ENCODE results near the gene LRP1B. TPM values are rescaled to one million over a fixed set of nuclear protein-coding genes. Genes with fewer than 3 reads are reported as not detected.

Gene LRP1B
- total RNA-seq, 2 donors from 2014 or later, result 0.79 to 1.8 TPM

DNA sequence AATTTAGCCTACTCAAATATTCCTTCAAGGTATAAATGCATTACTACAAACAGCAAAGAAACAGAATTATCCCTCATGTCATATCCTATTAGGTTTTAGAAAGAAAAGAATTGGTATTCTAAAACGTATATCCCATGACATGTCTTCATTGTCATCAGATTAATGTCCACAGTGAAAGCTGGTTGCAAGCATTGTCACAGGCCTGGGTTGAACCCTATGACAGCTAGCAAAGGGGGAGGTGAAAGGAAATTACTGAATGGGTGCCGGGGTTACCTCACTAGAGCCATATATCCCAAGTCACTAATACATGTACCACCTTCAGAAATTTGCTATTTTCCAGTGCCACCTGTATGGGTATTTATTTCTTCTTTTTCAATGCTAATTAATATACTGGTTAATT is 1720.1 kb downstream of the LRP1B start:
- TF ChIP-seq, protein P1, sequence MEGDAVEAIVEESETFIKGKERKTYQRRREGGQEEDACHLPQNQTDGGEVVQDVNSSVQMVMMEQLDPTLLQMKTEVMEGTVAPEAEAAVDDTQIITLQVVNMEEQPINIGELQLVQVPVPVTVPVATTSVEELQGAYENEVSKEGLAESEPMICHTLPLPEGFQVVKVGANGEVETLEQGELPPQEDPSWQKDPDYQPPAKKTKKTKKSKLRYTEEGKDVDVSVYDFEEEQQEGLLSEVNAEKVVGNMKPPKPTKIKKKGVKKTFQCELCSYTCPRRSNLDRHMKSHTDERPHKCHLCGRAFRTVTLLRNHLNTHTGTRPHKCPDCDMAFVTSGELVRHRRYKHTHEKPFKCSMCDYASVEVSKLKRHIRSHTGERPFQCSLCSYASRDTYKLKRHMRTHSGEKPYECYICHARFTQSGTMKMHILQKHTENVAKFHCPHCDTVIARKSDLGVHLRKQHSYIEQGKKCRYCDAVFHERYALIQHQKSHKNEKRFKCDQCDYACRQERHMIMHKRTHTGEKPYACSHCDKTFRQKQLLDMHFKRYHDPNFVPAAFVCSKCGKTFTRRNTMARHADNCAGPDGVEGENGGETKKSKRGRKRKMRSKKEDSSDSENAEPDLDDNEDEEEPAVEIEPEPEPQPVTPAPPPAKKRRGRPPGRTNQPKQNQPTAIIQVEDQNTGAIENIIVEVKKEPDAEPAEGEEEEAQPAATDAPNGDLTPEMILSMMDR (conservative IDR thresholded peaks at IDR 0.05), result no peak
- H3K4me1 ChIP-seq (ENCODE audit: control insufficient read depth, insufficient read depth, low read length), result no peaks in the 10 kb centered on the region
- H3K9ac ChIP-seq (ENCODE audit: extremely low read depth, low read length, poor library complexity, severe bottlenecking), result no peak overlapping the region
- H3K27ac Mint-ChIP-seq, result no peak overlapping the region
- no peak overlapping the region for H3K27ac ChIP-seq (ENCODE audit: low read depth, low read length)
- H3K27me3 Mint-ChIP-seq (ENCODE audit: insufficient read depth), result no peaks in the 10 kb centered on the region
- H3K36me3 ChIP-seq (ENCODE audit: control insufficient read depth, insufficient read depth, low read length), result no peaks in the 10 kb centered on the region
- no peak overlapping the region for H3K4me3 Mint-ChIP-seq
- H3K4me1 Mint-ChIP-seq, result no peaks in the 10 kb centered on the region
- H3K9me3 ChIP-seq (ENCODE audit: control insufficient read depth, low read length), result peaks cover 4% of the 10 kb centered on the region
- H3K36me3 Mint-ChIP-seq (ENCODE audit: low read depth), result peaks cover 6% of the 10 kb centered on the region
- WGBS, 2 experiments (ENCODE audit: insufficient coverage in 1 of 2, insufficient read length in 1 of 2), result 94% methylated on average over 2 of the region's 2 CpGs; no CpG with 5 or more reads in 1 of the 2 experiments
- peaks cover 17% of the 10 kb centered on the region for H3K9me3 Mint-ChIP-seq
- no peak overlapping the region for H3K4me3 ChIP-seq (ENCODE audit: low read length)
- H3K27me3 ChIP-seq (ENCODE audit: control insufficient read depth, insufficient read depth, low read length, poor library complexity, severe bottlenecking), result no peaks in the 10 kb centered on the region
- DNase-seq, result no peak

DNA sequence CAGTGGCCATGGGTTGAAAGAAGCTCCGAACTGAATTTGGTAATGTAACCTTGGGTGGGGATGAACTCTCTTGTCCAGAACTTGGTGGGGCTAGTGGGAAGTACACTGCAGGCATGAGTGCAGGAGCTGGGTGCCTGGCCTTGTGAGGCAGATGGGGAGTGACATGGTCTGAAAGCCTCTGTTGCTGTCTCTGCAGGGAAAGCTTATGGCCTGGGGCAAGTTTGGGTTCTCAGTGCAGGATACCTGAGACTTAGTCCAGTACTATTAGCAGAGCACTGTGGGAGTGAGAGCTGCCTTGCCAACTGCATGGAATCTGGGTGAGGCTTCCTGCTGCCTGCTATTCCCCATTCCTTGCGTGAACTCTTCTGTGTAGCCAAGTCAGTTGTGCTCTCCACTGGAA is 1729.8 kb downstream of the LRP1B start:
- Histone ChIP-seq H3K4me1 (ENCODE audit: control insufficient read depth, insufficient read depth, low read length) (no peaks in the 10 kb centered on the region), H3K9ac (ENCODE audit: extremely low read depth, low read length, poor library complexity, severe bottlenecking) (no peak overlapping the region), H3K9me3 (ENCODE audit: control insufficient read depth, low read length) (peaks cover 3% of the 10 kb centered on the region), H3K27ac (ENCODE audit: low read depth, low read length) (no peak overlapping the region), H3K4me3 (ENCODE audit: low read length) (no peak overlapping the region), H3K27me3 (ENCODE audit: control insufficient read depth, insufficient read depth, low read length, poor library complexity, severe bottlenecking) (no peaks in the 10 kb centered on the region), H3K36me3 (ENCODE audit: control insufficient read depth, insufficient read depth, low read length) (no peaks in the 10 kb centered on the region)
- no peak for DNase-seq
- no peaks in the 10 kb centered on the region for H3K27me3 Mint-ChIP-seq (ENCODE audit: insufficient read depth)
- H3K9me3 Mint-ChIP-seq, result peaks cover 11% of the 10 kb centered on the region
- TF ChIP-seq, protein P1 (conservative IDR thresholded peaks at IDR 0.05), result no peak
- no peaks in the 10 kb centered on the region for H3K36me3 Mint-ChIP-seq (ENCODE audit: low read depth)
- H3K27ac Mint-ChIP-seq, result no peak overlapping the region
- 94 to 100% methylated on average over 1 to 2 of the region's 2 CpGs for WGBS, 2 experiments (ENCODE audit: insufficient coverage in 1 of 2, insufficient read length in 1 of 2)
- H3K4me3 Mint-ChIP-seq, result no peak overlapping the region
- no peaks in the 10 kb centered on the region for H3K4me1 Mint-ChIP-seq

DNA sequence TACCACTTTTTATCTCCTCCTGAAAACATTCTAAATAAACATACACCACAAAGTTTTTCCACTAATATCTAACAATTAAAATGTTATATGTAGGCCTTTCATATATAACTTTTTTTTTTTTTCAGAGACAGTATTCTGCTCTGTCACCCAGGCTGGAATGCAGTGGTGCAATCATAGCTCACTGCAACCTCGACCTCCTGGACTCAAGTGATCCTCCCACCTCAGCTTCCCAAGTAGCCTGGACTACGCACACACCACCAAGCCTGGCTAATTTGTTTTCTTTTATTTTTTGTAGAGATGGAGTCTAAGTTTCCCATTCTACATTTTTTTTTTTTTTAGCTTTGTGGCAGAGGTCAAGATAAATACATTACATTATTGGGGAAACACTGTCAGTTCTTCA is 1738.0 kb downstream of the LRP1B start:
- H3K27me3 Mint-ChIP-seq (ENCODE audit: insufficient read depth), result no peaks in the 10 kb centered on the region
- Histone ChIP-seq H3K4me3 (ENCODE audit: low read length) (no peak overlapping the region), H3K4me1 (ENCODE audit: control insufficient read depth, insufficient read depth, low read length) (no peaks in the 10 kb centered on the region), H3K27ac (ENCODE audit: low read depth, low read length) (no peak overlapping the region), H3K36me3 (ENCODE audit: control insufficient read depth, insufficient read depth, low read length) (no peaks in the 10 kb centered on the region), H3K9ac (ENCODE audit: extremely low read depth, low read length, poor library complexity, severe bottlenecking) (no peak overlapping the region), H3K9me3 (ENCODE audit: control insufficient read depth, low read length) (no peaks in the 10 kb centered on the region), H3K27me3 (ENCODE audit: control insufficient read depth, insufficient read depth, low read length, poor library complexity, severe bottlenecking) (no peaks in the 10 kb centered on the region)
- no peak for DNase-seq
- 40 to 90% methylated on average over 1 of the region's 2 CpGs for WGBS, 2 experiments (ENCODE audit: insufficient coverage in 1 of 2, insufficient read length in 1 of 2)
- H3K9me3 Mint-ChIP-seq, result no peaks in the 10 kb centered on the region
- H3K4me3 Mint-ChIP-seq, result no peak overlapping the region
- no peak overlapping the region for H3K27ac Mint-ChIP-seq
- H3K4me1 Mint-ChIP-seq, result no peaks in the 10 kb centered on the region
- H3K36me3 Mint-ChIP-seq (ENCODE audit: low read depth), result no peaks in the 10 kb centered on the region
- TF ChIP-seq, protein P1 (conservative IDR thresholded peaks at IDR 0.05), result no peak
